HG02943 (cell line): ENCODE data around the gene SLC7A11.
"Not testable (repeated sequence)": the region's sequence is repeated elsewhere in the genome, so short reads cannot be mapped to it uniquely, and the experiment has no call there.

Source experiments
- ATAC-seq: cut with Tn5 transposase; IDR thresholded peaks from one replicate; pipeline ENCODE4 v1.9.1; 2021; ENCODE audit warnings: mild to moderate bottlenecking, low read depth, moderate library complexity; ENCODE audit not compliant: unreplicated experiment

The SLC7A11 gene

GRCh38 chr4:138216272-138216867, 25.8 kb downstream of the SLC7A11 start:
- no peak for ATAC-seq

DNA sequence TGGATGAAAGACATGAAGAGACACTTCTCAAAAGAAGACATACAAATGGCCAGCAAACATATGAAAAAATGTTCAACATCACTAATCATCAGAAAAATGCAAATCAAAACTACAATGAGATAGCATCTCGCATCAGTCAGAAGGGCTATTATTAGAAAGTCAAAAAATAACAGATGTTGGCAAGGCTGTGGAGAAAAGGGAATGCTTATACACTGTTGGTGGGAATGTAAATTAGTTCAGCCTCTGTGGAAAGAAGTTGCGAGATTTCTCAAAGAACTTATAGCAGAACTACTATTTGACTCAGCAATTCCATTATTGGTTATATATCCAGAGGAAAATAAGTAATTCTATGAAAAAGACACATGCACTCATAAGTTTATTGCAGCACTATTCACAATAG, 31.6 kb downstream of the SLC7A11 start:
- not testable (repeated sequence) for ATAC-seq

GRCh38 chr4:138209094-138209493, 33.1 kb downstream of the SLC7A11 start:
- no peak for ATAC-seq

GRCh38 chr4:138205531-138206233, 36.5 kb downstream of the SLC7A11 start:
- no peak for ATAC-seq

- no peak for ATAC-seq
Measured at GRCh38 chr4:138204507-138204906, 37.6 kb downstream of the SLC7A11 start.

DNA sequence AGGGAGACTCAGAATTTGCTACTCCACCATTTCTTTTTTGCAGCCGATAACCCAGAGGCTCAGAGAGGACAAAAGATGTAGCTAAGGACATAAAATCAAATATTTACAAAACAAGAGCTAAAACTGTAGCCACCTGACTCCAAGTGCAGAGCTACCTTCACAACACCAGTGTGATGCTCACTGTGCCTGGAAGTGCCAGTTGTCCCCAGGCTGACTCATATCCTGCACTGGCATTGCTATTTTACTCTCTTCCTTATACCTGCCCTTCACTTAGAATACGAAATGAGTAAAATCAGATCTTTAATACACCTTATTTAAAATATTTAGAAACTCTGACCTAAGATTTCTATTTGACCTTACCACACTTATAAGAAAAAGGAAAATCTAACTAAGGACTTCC, 39.5 kb downstream of the SLC7A11 start:
- ATAC-seq, result no peak

GRCh38 chr4:138200236-138200590, 41.9 kb downstream of the SLC7A11 start:
- peak; percentile 43 for ATAC-seq

DNA sequence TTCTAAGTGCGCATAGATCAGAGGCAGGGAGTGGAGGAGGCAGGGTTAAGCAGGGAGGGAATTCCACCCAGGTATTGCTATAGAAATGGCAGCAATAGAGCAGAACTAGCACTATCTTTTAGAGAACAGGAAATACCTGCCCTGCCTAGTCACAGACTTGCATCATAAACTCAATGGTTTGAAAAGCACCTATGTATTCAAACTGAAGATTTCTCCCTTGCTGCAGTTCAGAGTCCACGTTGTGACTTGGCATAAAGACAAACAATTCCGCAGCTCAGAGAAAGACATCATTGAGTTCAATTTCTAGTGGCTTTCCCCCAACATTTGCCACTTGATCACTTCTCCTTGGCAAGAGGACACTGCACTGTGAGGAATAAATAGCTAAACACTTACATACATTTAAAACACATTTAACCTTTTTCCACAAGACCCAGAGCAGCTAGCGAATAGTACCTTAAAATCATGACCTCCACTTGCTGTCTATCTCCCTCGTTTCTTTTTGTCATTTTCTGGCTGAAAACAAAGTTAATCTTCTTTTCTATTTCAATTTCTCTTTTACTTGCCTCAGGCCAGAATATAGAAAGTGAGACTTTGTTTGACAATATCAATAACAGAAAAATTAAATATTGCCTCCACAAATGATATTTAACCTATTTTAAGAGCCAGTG, 42.4 kb downstream of the SLC7A11 start:
- ATAC-seq, result peak; percentile 57

DNA sequence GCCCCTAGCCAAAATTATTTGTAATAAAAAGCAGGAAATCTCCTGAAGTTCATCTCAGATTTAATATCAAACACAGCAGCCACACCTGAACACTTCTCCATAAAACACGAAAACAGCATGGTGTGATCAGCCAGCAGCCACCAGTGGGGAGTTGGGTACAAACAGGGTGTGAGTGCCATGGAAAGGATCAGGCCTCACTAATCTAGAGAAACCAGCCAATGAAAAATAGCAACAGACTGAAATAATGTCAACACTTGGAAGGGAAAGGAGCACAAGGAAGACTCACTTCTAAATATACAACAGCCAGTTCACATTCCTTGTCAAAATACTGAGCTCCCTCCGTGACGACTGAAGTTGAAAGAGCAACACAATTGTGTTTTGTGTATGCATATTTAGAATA, 46.0 kb downstream of the SLC7A11 start:
- ATAC-seq, result no peak

GRCh38 chr4:138193963-138194362, 48.2 kb downstream of the SLC7A11 start:
- no peak for ATAC-seq

- no peak for ATAC-seq
Measured at GRCh38 chr4:138192113-138192512, 50.0 kb downstream of the SLC7A11 start.

DNA sequence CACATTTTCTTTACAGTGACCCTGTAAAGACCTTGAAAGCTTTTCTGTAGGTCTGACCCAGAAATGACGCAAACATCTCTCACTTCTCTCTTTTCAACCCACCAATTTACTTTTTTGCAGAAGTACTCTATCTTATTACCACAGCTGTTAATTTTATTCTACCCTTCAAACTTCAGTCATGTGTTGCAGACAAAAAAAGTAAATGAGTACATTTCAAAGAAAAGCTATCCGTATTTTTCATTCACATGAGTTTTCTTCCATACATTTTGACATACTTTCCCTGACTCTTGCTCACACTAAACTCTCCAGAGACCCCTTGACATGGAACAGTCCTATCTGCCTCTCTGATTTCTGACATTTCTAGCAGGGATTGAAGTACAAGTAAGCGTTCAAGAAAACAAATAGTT, 51.7 kb downstream of the SLC7A11 start:
- ATAC-seq, result peak; percentile 99

DNA sequence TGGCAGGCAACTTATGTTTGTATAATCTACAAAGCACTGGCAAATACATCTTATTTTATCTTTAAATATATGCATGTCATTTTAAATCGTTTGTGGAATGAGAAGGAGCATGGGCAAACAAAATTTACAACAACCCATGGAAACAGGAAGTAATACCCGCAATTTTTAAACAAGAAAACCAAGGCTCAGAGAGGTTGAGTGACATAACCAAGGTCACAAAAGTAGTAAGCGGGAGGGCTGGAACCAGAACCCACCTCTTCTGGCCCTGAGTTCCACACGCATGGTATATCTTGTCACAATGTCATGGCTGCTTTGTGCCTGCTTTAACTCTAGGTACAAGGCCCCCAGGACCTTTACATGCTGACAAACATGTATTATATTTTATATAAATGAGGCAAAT, 52.9 kb downstream of the SLC7A11 start:
- no peak for ATAC-seq

- ATAC-seq, result no peak
Measured at GRCh38 chr4:138188406-138189084, 53.6 kb downstream of the SLC7A11 start.

- ATAC-seq, result no peak
Measured at GRCh38 chr4:138185859-138186645, 56.1 kb downstream of the SLC7A11 start.

DNA sequence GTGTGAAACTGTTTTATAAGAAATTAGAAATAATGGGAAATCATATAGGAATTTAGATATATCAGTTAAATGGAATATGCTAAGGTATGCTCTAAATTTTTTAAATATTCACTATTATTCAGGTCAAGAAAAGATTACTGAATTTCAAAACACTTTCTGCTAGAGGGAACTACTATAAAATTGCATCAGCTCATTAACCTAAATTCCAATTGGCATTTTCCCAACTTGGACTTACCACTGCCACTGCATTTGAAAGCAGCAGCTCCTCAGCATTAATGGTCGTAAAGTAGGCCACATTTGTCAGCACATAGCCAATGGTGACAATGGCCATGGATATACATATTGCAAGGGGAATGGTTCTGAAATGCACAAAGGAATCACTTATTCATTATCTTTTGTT, 57.3 kb downstream of the SLC7A11 start:
- ATAC-seq, result no peak

- ATAC-seq, result no peak
Measured at GRCh38 chr4:138182838-138183426, 59.2 kb downstream of the SLC7A11 start.

DNA sequence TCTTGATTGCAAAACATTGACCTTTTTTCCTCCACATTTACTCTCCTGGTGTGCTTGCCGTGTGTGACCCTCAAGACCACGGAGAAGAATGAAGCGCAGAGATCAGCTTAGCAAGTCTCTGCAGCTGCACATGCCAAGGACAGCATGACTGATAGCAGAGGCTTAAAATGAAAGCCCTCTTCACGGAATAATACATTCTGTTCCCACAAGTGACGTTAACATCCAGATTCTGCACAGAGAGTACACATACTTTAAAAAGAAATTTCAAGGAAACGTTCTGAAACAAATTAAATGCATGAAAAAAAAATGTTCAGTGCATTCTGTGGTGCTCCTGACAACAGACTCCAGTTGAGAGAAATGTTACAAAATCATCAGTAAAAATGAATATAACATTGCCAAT, 60.9 kb downstream of the SLC7A11 start:
- no peak for ATAC-seq

- ATAC-seq, result no peak
Measured at GRCh38 chr4:138178566-138178965, 63.6 kb downstream of the SLC7A11 start.

- no peak for ATAC-seq
Measured at GRCh38 chr4:138177278-138177968, 64.7 kb downstream of the SLC7A11 start.
